NB4 (cell line): Measurements from ENCODE around the gene RSPRY1.
A peak's percentile ranks its signal among the peaks of the same experiment; 100 is the strongest.

Experiments used
- DNase-seq: peaks from one replicate; pipeline ENCODE4 v3.0.0; 2010; ENCODE audit warnings: low read depth
- H3K4me3 ChIP-seq: one replicate; pipeline ENCODE4 v1.5.1; 2011; ENCODE audit warnings: mild to moderate bottlenecking, low read depth, low read length, moderate library complexity
- MYC ChIP-seq: IDR thresholded peaks from 2 replicates; pipeline ENCODE4 v1.6.1; 2011; ENCODE audit warnings: low read depth, low read length
- POLR2A ChIP-seq: IDR thresholded peaks from 2 replicates; pipeline ENCODE4 v1.6.1; 2011; ENCODE audit warnings: mild to moderate bottlenecking; ENCODE audit not compliant: insufficient read length; ENCODE audit errors: extremely low read depth
- TF ChIP-seq, protein P1 (sequence below): IDR thresholded peaks from 2 replicates; pipeline ENCODE4 v1.6.1; 2011; ENCODE audit warnings: low read depth, low read length
- TF ChIP-seq, protein P2 (sequence below): IDR thresholded peaks from one replicate; pipeline ENCODE4 v1.5.1; 2012; ENCODE audit warnings: low read depth, low read length

RSPRY1 gene

DNA sequence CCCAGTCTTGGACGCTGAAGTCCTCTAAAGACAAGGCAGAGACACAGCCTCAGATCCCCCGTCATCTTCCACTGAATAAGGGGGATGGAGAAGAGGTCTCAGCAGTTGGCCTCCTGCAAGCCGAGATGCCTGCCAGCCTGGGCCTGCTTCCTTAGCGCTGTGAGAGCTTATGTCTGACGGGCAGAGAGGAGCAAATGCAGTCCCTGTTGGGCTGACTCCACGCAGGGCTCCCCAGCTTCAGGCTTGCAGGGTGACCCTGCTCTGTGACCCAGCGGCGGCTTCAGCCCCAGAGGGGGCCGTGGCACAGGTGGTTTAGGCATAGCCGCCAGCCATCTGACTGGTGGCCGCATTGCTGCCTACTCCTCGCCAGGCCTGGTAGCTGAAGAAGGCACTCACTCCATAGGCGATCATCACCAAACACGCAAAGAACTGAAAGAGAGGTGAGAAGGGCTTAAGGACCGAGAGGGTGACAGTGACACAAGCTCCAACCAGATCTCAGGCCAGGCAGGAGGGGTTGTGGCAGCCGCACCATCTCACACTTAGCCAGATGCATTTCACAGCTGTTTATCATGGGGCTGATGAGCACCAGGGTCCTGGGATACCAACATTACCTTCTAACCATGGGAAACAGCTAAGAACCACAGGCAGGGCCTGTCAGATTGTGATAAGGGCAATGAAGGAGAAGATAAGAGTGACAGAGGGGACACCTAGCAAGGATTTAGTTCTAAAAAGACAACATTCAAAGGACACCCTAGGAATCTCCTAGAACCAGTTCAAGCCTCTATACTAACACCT, 70.7 kb downstream of the RSPRY1 start:
- TF ChIP-seq, protein P1, sequence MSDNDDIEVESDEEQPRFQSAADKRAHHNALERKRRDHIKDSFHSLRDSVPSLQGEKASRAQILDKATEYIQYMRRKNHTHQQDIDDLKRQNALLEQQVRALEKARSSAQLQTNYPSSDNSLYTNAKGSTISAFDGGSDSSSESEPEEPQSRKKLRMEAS, result no peak
- TF ChIP-seq POLR2A (no peak), MYC (no peak)
- TF ChIP-seq, protein P2, sequence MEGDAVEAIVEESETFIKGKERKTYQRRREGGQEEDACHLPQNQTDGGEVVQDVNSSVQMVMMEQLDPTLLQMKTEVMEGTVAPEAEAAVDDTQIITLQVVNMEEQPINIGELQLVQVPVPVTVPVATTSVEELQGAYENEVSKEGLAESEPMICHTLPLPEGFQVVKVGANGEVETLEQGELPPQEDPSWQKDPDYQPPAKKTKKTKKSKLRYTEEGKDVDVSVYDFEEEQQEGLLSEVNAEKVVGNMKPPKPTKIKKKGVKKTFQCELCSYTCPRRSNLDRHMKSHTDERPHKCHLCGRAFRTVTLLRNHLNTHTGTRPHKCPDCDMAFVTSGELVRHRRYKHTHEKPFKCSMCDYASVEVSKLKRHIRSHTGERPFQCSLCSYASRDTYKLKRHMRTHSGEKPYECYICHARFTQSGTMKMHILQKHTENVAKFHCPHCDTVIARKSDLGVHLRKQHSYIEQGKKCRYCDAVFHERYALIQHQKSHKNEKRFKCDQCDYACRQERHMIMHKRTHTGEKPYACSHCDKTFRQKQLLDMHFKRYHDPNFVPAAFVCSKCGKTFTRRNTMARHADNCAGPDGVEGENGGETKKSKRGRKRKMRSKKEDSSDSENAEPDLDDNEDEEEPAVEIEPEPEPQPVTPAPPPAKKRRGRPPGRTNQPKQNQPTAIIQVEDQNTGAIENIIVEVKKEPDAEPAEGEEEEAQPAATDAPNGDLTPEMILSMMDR, result no peak
- no peak overlapping the region for H3K4me3 ChIP-seq
- no peak for DNase-seq

DNA sequence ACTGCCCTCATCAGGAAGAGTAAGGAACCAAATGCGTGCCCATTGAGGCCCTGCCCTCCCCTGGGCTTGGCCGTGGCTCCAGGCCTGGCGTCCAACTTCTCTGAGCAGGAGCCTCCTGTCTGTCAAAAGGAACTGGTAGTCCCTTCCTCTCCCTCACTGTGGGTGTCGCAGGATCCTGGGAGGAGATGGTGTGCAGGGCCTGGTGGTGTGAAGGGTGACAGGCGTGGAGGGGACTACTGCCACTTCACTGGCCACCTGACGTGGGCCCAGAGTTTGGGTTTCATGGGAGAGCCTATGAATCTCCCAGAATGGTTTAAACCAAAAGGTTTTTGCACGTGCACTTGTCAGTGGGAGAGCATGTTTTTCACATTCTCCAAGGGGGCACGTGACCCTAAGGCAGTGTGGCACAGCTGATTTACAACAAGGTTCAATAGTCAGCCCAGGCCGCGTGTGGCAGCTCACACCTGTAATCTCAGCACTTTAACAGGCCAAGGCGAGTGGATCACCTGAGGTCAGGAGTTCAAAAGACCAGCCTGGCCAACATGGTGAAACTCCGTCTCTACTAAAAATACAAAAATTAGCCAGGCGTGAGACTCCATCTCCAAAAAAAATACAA, 71.4 kb downstream of the RSPRY1 start:
- DNase-seq, result no peak
- H3K4me3 ChIP-seq, result no peak overlapping the region
- TF ChIP-seq, protein P1, result no peak
- TF ChIP-seq POLR2A (no peak), MYC (no peak)
- TF ChIP-seq, protein P2, result no peak

DNA sequence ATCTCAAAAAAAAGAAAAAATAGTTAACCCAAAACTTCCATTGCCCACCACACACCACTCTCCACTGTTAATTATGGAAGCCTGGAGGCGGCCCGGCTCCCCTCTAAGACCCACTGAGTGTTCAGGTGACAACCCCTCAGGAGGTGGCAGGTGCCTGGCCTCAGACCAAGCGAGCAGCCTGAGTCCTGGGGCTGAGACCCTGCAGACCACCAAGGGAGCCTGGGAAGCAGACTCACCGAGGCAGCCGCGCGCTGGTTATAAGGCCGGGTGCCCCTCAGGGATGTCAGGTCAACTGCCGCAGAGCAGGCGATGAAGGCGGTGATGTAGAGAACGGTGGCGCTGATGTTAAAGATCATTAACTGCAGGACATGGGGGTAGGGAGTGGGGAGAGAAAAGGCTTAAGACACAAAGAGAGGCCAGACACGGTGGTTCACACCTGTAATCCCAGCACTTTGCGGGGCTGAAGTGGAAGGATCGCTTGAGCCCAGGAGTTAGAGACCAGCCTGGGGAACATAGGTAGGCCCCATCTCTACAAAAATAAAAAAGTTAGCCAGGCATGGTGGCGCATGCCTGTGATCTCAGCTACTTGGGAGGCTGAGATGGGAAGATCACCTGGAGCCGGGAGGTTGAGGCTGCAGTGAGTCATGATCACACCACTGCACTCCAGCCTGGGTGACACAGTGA, 72.2 kb downstream of the RSPRY1 start:
- no peak for DNase-seq
- TF ChIP-seq MYC, result no peak
- TF ChIP-seq POLR2A, result no peak
- TF ChIP-seq, protein P2, result no peak
- TF ChIP-seq, protein P1, result no peak
- no peak overlapping the region for H3K4me3 ChIP-seq

DNA sequence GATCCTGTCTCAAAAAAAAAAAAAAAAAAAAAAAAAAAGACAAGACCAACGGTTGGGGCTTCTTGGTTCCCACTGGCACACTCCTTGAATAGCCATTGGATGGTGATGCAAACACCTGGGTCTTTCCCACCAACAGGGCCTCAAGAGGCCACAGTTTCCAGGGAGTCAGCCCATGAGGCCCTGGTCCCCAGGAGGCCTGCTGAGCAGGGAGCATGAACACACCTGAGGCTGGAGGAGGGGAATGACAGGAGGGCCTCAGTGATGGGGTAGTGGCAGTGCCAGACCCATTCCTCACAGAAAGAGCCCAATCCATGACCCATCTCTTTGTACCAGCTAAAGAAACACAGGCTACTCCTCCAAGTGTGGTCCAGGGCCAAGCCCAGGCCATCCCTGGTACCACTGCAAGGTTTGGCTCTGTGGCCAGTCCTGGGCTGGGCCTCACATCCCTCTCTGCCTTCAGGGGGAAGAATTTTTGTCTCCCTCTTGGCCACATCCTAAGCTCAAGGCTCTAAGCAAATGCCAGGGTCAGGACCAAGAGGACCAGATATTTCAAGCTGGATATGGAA, 72.9 kb downstream of the RSPRY1 start:
- DNase-seq, result no peak
- no peak overlapping the region for H3K4me3 ChIP-seq
- TF ChIP-seq MYC (no peak), POLR2A (no peak)
- TF ChIP-seq, protein P2, result no peak
- TF ChIP-seq, protein P1, result no peak

DNA sequence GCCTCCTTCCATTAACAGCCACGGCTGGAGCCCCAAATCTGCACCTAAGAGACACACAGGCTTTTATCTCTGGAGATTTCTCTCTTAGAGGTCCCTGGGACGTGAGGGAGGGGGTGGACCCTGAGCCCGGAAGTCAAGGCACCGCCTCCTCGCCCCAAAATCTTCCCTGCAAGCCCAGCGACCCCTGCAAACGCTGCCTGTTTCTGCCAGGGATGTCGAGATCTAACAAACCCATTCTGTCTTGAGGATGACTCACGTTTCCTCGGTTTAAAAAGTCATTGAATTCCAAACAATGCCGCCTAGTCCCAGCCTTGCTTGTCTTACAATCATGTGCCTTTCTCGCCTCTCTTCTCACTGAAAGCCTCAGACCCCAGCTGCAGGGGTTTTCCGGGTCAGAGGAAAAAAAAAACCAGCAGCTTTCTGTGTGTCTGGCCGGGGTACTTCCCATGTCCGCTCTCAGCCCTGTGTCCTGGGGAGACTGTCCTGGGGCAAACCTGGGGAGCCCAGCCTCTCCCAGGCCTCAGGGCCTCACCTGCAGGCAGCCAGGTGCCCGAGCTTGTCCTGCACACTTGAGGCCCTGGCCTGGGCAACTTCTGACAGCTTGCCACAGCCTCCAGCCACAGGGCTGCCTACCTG, 74.3 kb downstream of the RSPRY1 start:
- DNase-seq, result peak; percentile 39
- TF ChIP-seq, protein P2, result no peak
- TF ChIP-seq, protein P1, result no peak
- TF ChIP-seq MYC, result no peak
- TF ChIP-seq POLR2A, result no peak
- no peak overlapping the region for H3K4me3 ChIP-seq
